ENCODE results near the gene HYCC2. TPM values are rescaled to one million over a fixed set of nuclear protein-coding genes. Genes with fewer than 3 reads are reported as not detected.

HYCC2 gene
- polyA plus RNA-seq, 10 donors, result 5.2 to 10.7 (median 7.8) TPM

Other genes starting within 250 kb of the HYCC2 start
- 100 to 1,000 TPM in 9 of 10 donors, 10 to 100 TPM in 1; 96.3 to 229 (median 144) TPM for gene CLK1, start 207.0 kb downstream of the HYCC2 start, polyA plus RNA-seq (ENCODE audit: insufficient read length in 10 of 10)
- gene PPIL3, start 182.6 kb downstream of the HYCC2 start, polyA plus RNA-seq (ENCODE audit: insufficient read length in 10 of 10), result 10 to 100 TPM; 20.6 to 74.9 (median 46.4) TPM
- gene NIF3L1, start 182.3 kb downstream of the HYCC2 start, polyA plus RNA-seq (ENCODE audit: insufficient read length in 10 of 10), result 10 to 100 TPM; 17.9 to 23.0 (median 21.0) TPM
- gene ORC2, start 108.0 kb downstream of the HYCC2 start, polyA plus RNA-seq (ENCODE audit: insufficient read length in 10 of 10), result 10 to 100 TPM; 12.5 to 24.3 (median 16.7) TPM
- 100 to 1,000 TPM in 4 of 10 donors, 10 to 100 TPM in 6; 85.7 to 108 (median 97.9) TPM for gene NDUFB3, start 330 bp upstream of the HYCC2 start, polyA plus RNA-seq (ENCODE audit: insufficient read length in 10 of 10)
- gene CFLAR, start 44.5 kb upstream of the HYCC2 start, polyA plus RNA-seq (ENCODE audit: insufficient read length in 10 of 10), result 10 to 100 TPM; 27.0 to 59.4 (median 36.6) TPM
- 10 to 100 TPM in 2 of 10 donors, 1 to 10 TPM in 8; 3.7 to 10.5 (median 5.8) TPM for gene CASP10, start 111.5 kb upstream of the HYCC2 start, polyA plus RNA-seq (ENCODE audit: insufficient read length in 10 of 10)
- gene CASP8, start 188.9 kb upstream of the HYCC2 start, polyA plus RNA-seq (ENCODE audit: insufficient read length in 10 of 10), result 10 to 100 TPM in 3 of 10 donors, 1 to 10 TPM in 7; 6.2 to 10.7 (median 8.4) TPM

Data from muscle of back (tissue), 10 donors.